NCI-H82 treated with DMSO at 0.1 percent for 48 hours (cell line): Measurements from ENCODE around the gene NHLH1.
"Not testable (repeated sequence)": the region's sequence is repeated elsewhere in the genome, so short reads cannot be mapped to it uniquely, and the experiment has no call there.

ENCODE experiments used
- DNase-seq: peaks from one replicate; lab custom pipeline; 2025; ENCODE audit not compliant: unreplicated experiment; lab: John Stamatoyannopoulos, UW

Gene NHLH1

GRCh38 chr1:160376525-160377131 lies 9.8 kb downstream of the NHLH1 start:
- peak; percentile 93 for DNase-seq

GRCh38 chr1:160377585-160378206 lies 10.8 kb downstream of the NHLH1 start:
- no peak for DNase-seq

- DNase-seq = not testable (repeated sequence)
Observed at GRCh38 chr1:160384812-160385211, 17.9 kb downstream of the NHLH1 start.

GRCh38 chr1:160388406-160388805 lies 21.5 kb downstream of the NHLH1 start:
- not testable (repeated sequence) for DNase-seq

GRCh38 chr1:160394673-160395072 lies 27.8 kb downstream of the NHLH1 start:
- DNase-seq = no peak

GRCh38 chr1:160397651-160398050 lies 30.8 kb downstream of the NHLH1 start:
- no peak for DNase-seq

GRCh38 chr1:160398823-160399222 lies 32.0 kb downstream of the NHLH1 start:
- no peak for DNase-seq

- DNase-seq = no peak
Observed at GRCh38 chr1:160399544-160400222, 32.8 kb downstream of the NHLH1 start.

GRCh38 chr1:160400223-160400645 lies 33.4 kb downstream of the NHLH1 start, which contains the start of gene VANGL2:
TSS of gene VANGL2 (plus strand) at chr1:160400564. CDS start at chr1:160415838, 15,274 bp downstream.
- DNase-seq = peak; percentile 76

- DNase-seq = peak; percentile 54
Observed at GRCh38 chr1:160400646-160401486, 34.0 kb downstream of the NHLH1 start.

GRCh38 chr1:160401487-160401805 lies 34.6 kb downstream of the NHLH1 start:
- DNase-seq = no peak

- DNase-seq = no peak
Observed at GRCh38 chr1:160402001-160402795, 35.3 kb downstream of the NHLH1 start.

- no peak for DNase-seq
Observed at GRCh38 chr1:160403244-160403643, 36.4 kb downstream of the NHLH1 start.

- no peak for DNase-seq
Observed at GRCh38 chr1:160404094-160404493, 37.2 kb downstream of the NHLH1 start.

GRCh38 chr1:160405331-160405877 lies 38.5 kb downstream of the NHLH1 start:
- no peak for DNase-seq

GRCh38 chr1:160406131-160406968 lies 39.5 kb downstream of the NHLH1 start:
- no peak for DNase-seq

- DNase-seq = no peak
Observed at GRCh38 chr1:160407839-160408801, 41.2 kb downstream of the NHLH1 start.

- DNase-seq = no peak
Observed at GRCh38 chr1:160408864-160409263, 42.0 kb downstream of the NHLH1 start.
